22Rv1 (cell line): ENCODE measurements around the gene ANKLE1.

Source experiments
- CTCF ChIP-seq: fragments of 450-650 bp; IDR thresholded peaks from 2 replicates; pipeline ENCODE4 v1.5.1; 2017; ENCODE audit warnings: mild to moderate bottlenecking
- ZFX ChIP-seq: fragments of 450-650 bp; IDR thresholded peaks from 2 replicates; pipeline ENCODE4 v1.6.1; 2017; ENCODE audit warnings: antibody characterized with exemption, borderline replicate concordance

DNA sequence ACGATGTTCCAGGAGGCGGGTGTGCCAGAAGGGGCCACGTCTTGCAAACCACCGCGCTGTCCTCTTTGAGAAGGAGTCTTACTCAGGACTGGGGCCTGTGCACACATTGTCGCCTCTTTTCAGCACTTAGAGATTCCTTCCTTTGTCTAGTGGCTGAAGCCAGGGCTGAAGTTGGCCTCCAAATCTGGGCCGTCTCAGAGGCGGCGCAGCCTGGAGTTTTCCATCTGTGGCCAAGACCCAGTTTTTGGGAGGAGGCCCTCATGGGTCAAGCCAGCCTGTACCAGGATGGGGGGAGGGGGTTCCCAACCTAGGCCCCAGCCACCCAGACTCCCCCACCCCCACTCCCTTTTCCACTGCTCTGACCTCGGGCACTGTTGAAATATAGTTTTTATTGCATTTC lies 41.2 kb downstream of the ANKLE1 start:
- TF ChIP-seq CTCF (no peak), ZFX (no peak)
